Endothelial cell of umbilical vein (primary cell): ENCODE results near the gene LRFN2. TPM values are rescaled to one million over a fixed set of nuclear protein-coding genes. Genes with fewer than 3 reads are reported as not detected.

Experiments used
- BruUV-seq: library from RNA; stranded (reverse); fragments of 400-500 nt; replicated peaks from 2 replicates; lab custom pipeline; 2021; lab: Mats Ljungman, UMichigan
- CTCF ChIA-PET: fragments of 300-600, 350-600 bp; sonication (Branson Sonifier 250); formaldehyde crosslinking; loops from one replicate; lab custom pipeline; 2021; ENCODE audit warnings: antibody characterized with exemption, inconsistent platforms; lab: Charles Lee
- POLR2A ChIA-PET: fragments of 300-600, 350-600 bp; sonication (Branson Sonifier 250); formaldehyde crosslinking; loops from one replicate; lab custom pipeline; 2021; ENCODE audit warnings: antibody characterized with exemption, inconsistent platforms; lab: Charles Lee
- DNase-seq: peaks from one replicate; pipeline ENCODE4 v3.0.0-alpha.2; 2011; ENCODE audit warnings: low read depth, low spot score
- FAIRE-seq: peaks from 2 replicates; lab custom pipeline; 2011; peaks lifted over from hg19 to GRCh38; lab: Jason Lieb, UNC
- H2AFZ ChIP-seq: 2 replicates; pipeline ENCODE4 v1.6.0; 2012; ENCODE audit warnings: low read depth, low read length, control low read depth, inconsistent platforms
- H3K27ac ChIP-seq: 2 replicates; pipeline ENCODE4 v1.5.1; 2011; ENCODE audit warnings: low read depth, mild to moderate bottlenecking, control low read depth, low read length, moderate library complexity; ENCODE audit not compliant: insufficient read depth
- H3K27me3 ChIP-seq, 2 experiments: 2 replicates each; pipeline versions ENCODE4 v1.6.0 to v1.6.1; 2011; ENCODE audit warnings: low read length in 2 of 2, mixed read lengths in 1 of 2; ENCODE audit not compliant: control insufficient read depth in 2 of 2, insufficient read depth in 2 of 2
- H3K36me3 ChIP-seq, 2 experiments: 2 replicates in 1 of 2; 3 replicates in 1 of 2; pipeline ENCODE4 v1.5.1; 2011; ENCODE audit warnings: low read length in 2 of 2, mild to moderate bottlenecking in 1 of 2, moderate library complexity in 1 of 2; ENCODE audit not compliant: control insufficient read depth in 2 of 2, insufficient read depth in 2 of 2; ENCODE audit errors: extremely low read depth in 1 of 2
- H3K4me1 ChIP-seq: 3 replicates; pipeline ENCODE4 v1.5.1; 2011; ENCODE audit warnings: mild to moderate bottlenecking, low read length; ENCODE audit not compliant: control insufficient read depth, insufficient read depth; ENCODE audit errors: extremely low read depth
- H3K4me2 ChIP-seq: 2 replicates; pipeline ENCODE4 v1.6.1; 2011; ENCODE audit warnings: low read length, control low read depth, mixed read lengths; ENCODE audit not compliant: insufficient read depth
- H3K4me3 ChIP-seq, 3 experiments: fragments of 200-600 bp in 1 of 3; sonication (generic), shearing (Covaris generic) in 1 of 3; replicated peaks in 1 of 3; 2 replicates each; pipeline ENCODE4 v1.5.1; 2011 to 2016; ENCODE audit warnings: control low read depth in 3 of 3, low read length in 3 of 3, mild to moderate bottlenecking in 2 of 3, inconsistent platforms in 1 of 3, low read depth in 1 of 3, moderate library complexity in 1 of 3; ENCODE audit not compliant: insufficient read depth in 1 of 3
- H3K79me2 ChIP-seq: 2 replicates; pipeline ENCODE4 v1.6.0; 2012; ENCODE audit warnings: low read length, inconsistent platforms; ENCODE audit not compliant: control insufficient read depth, insufficient read depth
- H3K9ac ChIP-seq: replicated peaks from 2 replicates; pipeline ENCODE3; 2011; ENCODE audit warnings: low read length, control low read depth; ENCODE audit not compliant: insufficient read depth; ENCODE audit errors: extremely low read depth
- H3K9me1 ChIP-seq: replicated peaks from 3 replicates; pipeline ENCODE4 v1.6.0; 2011; ENCODE audit warnings: mild to moderate bottlenecking, low read length; ENCODE audit not compliant: control insufficient read depth, insufficient read depth; ENCODE audit errors: extremely low read depth
- H3K9me3 ChIP-seq: replicated peaks from 2 replicates; pipeline ENCODE4 v1.5.1; 2012; ENCODE audit warnings: low read length, inconsistent platforms; ENCODE audit not compliant: control insufficient read depth, insufficient read depth
- H4K20me1 ChIP-seq: replicated peaks from 2 replicates; pipeline ENCODE3; 2011; ENCODE audit warnings: mild to moderate bottlenecking, low read length; ENCODE audit not compliant: control insufficient read depth, insufficient read depth; ENCODE audit errors: extremely low read depth
- CTCF ChIP-seq, 2 donors: IDR thresholded peaks; 1 replicate in 1 of 2; 2 replicates in 1 of 2; pipeline ENCODE4 v1.5.1; 2011; ENCODE audit warnings: low read length in 2 of 2, mild to moderate bottlenecking in 2 of 2, moderate library complexity in 2 of 2, control low read depth in 1 of 2, inconsistent platforms in 1 of 2, low read depth in 1 of 2; ENCODE audit not compliant: insufficient read depth in 1 of 2; ENCODE audit errors: extremely low read depth in 1 of 2
- EZH2 ChIP-seq: IDR thresholded peaks from 2 replicates; pipeline ENCODE4 v1.6.1; 2012; ENCODE audit warnings: borderline replicate concordance, low read depth, mild to moderate bottlenecking, moderate library complexity, low read length, inconsistent platforms; ENCODE audit not compliant: severe bottlenecking
- FOS ChIP-seq: IDR thresholded peaks from 2 replicates; pipeline ENCODE4 v1.6.1; 2011; ENCODE audit warnings: mild to moderate bottlenecking, low read length, moderate library complexity, borderline replicate concordance; ENCODE audit not compliant: insufficient read depth
- GATA2 ChIP-seq: IDR thresholded peaks from 2 replicates; pipeline ENCODE4 v1.7.0; 2011; ENCODE audit warnings: low read depth, mild to moderate bottlenecking, moderate library complexity, mixed read lengths, low read length; ENCODE audit not compliant: insufficient read length, insufficient read depth
- JUN ChIP-seq: IDR thresholded peaks from 2 replicates; pipeline ENCODE4 v1.6.1; 2011; ENCODE audit warnings: borderline replicate concordance, low read depth; ENCODE audit not compliant: insufficient read length, insufficient read depth
- MAX ChIP-seq: IDR thresholded peaks from 2 replicates; pipeline ENCODE4 v1.6.1; 2011; ENCODE audit not compliant: insufficient read depth, insufficient read length
- POLR2AphosphoS5 ChIP-seq: IDR thresholded peaks from 2 replicates; pipeline ENCODE4 v1.6.1; 2012; ENCODE audit warnings: low read depth, mild to moderate bottlenecking, control low read depth, low read length, moderate library complexity; ENCODE audit not compliant: insufficient read depth
- dilution Hi-C: fragments of 300-500 bp; cut with MboI; formaldehyde crosslinking; loops from one replicate; pipeline ENCODE4 v1.15.0; 2019; ENCODE audit warnings: low sequenced_read_pairs; ENCODE audit not compliant: extremely low pct_ligation_motif_present
- intact Hi-C: fragments of 100-400 bp; cut with micrococcal nuclease; formaldehyde crosslinking; loops from one replicate; pipeline ENCODE4 v1.10.0; 2022
- polyA plus RNA-seq, 4 experiments: library from polyadenylated mRNA; depleted of rRNA in 3 of 4; stranded (reverse) in 3 of 4; unstranded in 1 of 4; fragments of >200 nt; gene quantifications; 2 replicates each; pipeline versions ENCODE4 v1.2.1 to v1.2.3, GENCODE V29; 2011 to 2012; ENCODE audit warnings: missing spikeins in 1 of 4
- total RNA-seq: library from RNA; stranded (reverse); gene quantifications from 2 replicates; pipeline ENCODE4 v1.2.3, GENCODE V29; 2021

LRFN2 gene
- total and polyA plus RNA-seq, 2 donors (not counting 3 experiments of a cell fraction or from before 2014, with no cell fraction given): not detected

GRCh38 chr6:40610229-40610628 is 23.1 kb upstream of the LRFN2 start:
- no peak overlapping the region for H3K9ac ChIP-seq
- H3K9me3 ChIP-seq: no peaks in the 10 kb centered on the region
- CTCF ChIA-PET: interaction anchor here (1.0 kb wide), 1 partner anchor 8 kb away, joined by 3 read pairs; no protein-coding TSS in a partner anchor
- no peaks in the 10 kb centered on the region for H3K9me1 ChIP-seq
- no peak overlapping the region for H2AFZ ChIP-seq
- POLR2A ChIA-PET: no interaction called here
- H3K27ac ChIP-seq: no peak overlapping the region
- H4K20me1 ChIP-seq: no peaks in the 10 kb centered on the region
- dilution Hi-C loops (no loop called here), intact Hi-C loops (no loop called here)
- no peak for TF ChIP-seq CTCF (IDR thresholded peaks at IDR 0.05; ENCODE audit: extremely low read depth in 1 of 2, insufficient read depth in 1 of 2, low read depth in 1 of 2, low read length in 2 of 2)
- no peak for TF ChIP-seq POLR2AphosphoS5
- TF ChIP-seq FOS: no peak
- TF ChIP-seq MAX: no peak
- TF ChIP-seq EZH2: no peak
- TF ChIP-seq JUN: no peak
- no peak for TF ChIP-seq GATA2
- no peak overlapping the region for H3K4me2 ChIP-seq
- no TSS peak for BruUV-seq
- no peaks in the 10 kb centered on the region for H3K4me1 ChIP-seq
- FAIRE-seq: no peak
- no peaks in the 10 kb centered on the region for H3K79me2 ChIP-seq
- no peaks in the 10 kb centered on the region for H3K27me3 ChIP-seq
- no peak for DNase-seq
- no peaks in the 10 kb centered on the region for H3K36me3 ChIP-seq
- no peak overlapping the region for H3K4me3 ChIP-seq
